Immature natural killer cell (primary cell): ENCODE results near the gene HSD17B2. TPM values are rescaled to one million over a fixed set of nuclear protein-coding genes. Genes with fewer than 3 reads are reported as not detected.

Source experiments
- DNase-seq, 3 donors: peaks; one replicate each; pipeline ENCODE4 v3.0.0; 2022; ENCODE audit warnings: mixed read lengths in 1 of 3
- H3K27ac Mint-ChIP-seq, 6 donors: one replicate each; pipeline ENCODE4 v1.8.0; 2020; ENCODE audit warnings: mixed read lengths in 6 of 6, mild to moderate bottlenecking in 5 of 6, inconsistent platforms in 4 of 6, moderate library complexity in 3 of 6
- H3K27me3 Mint-ChIP-seq, 3 donors: one replicate each; pipeline ENCODE4 v1.8.0; 2020 to 2021; ENCODE audit warnings: low read depth in 3 of 3, mild to moderate bottlenecking in 3 of 3, mixed read lengths in 3 of 3, moderate library complexity in 3 of 3, inconsistent platforms in 1 of 3
- H3K36me3 Mint-ChIP-seq, 3 donors: one replicate each; pipeline ENCODE4 v1.8.0; 2020; ENCODE audit warnings: mixed read lengths in 3 of 3, inconsistent platforms in 2 of 3, mild to moderate bottlenecking in 2 of 3
- H3K4me1 Mint-ChIP-seq, 2 donors: one replicate each; pipeline ENCODE4 v1.8.0; 2020; ENCODE audit warnings: inconsistent platforms in 2 of 2, mild to moderate bottlenecking in 2 of 2, mixed read lengths in 2 of 2, moderate library complexity in 1 of 2
- H3K4me3 Mint-ChIP-seq, 5 donors: one replicate each; pipeline ENCODE4 v1.8.0; 2020; ENCODE audit warnings: mild to moderate bottlenecking in 5 of 5, mixed read lengths in 5 of 5, inconsistent platforms in 3 of 5, moderate library complexity in 3 of 5
- H3K9me3 Mint-ChIP-seq, 6 donors: one replicate each; pipeline ENCODE4 v1.8.0; 2020; ENCODE audit warnings: mild to moderate bottlenecking in 6 of 6, mixed read lengths in 6 of 6, inconsistent platforms in 4 of 6, moderate library complexity in 3 of 6
- polyA plus RNA-seq, 3 donors: library from polyadenylated mRNA; unstranded; fragments of 300-500 nt; fragmentation: Illumina TruSeq; gene quantifications; one replicate each; pipeline ENCODE4 v1.2.3, GENCODE V29; 2021

HSD17B2 gene
- polyA plus RNA-seq, 3 donors from 2014 or later: not detected

- no peak for DNase-seq
- no peak overlapping the region for H3K27ac Mint-ChIP-seq
Measured at GRCh38 chr16:82031116-82032084, 3.7 kb upstream of the HSD17B2 start.

GRCh38 chr16:82033006-82033405 is 2.0 kb upstream of the HSD17B2 start:
- Mint-ChIP-seq H3K4me1 (no peaks in the 10 kb centered on the region), H3K27me3 (peaks cover 0 to 9% (median 0%) of the 10 kb centered on the region in 3 donors), H3K9me3 (no peaks in the 10 kb centered on the region), H3K4me3 (no peak overlapping the region), H3K27ac (no peak overlapping the region), H3K36me3 (no peaks in the 10 kb centered on the region)
- DNase-seq: no peak

More at GRCh38 chr16:82031116-82032084, 3.7 kb upstream of the HSD17B2 start:
- no peaks in the 10 kb centered on the region for H3K9me3 Mint-ChIP-seq
- no peaks in the 10 kb centered on the region for H3K36me3 Mint-ChIP-seq
- H3K27me3 Mint-ChIP-seq: peaks cover 0 to 6% (median 0%) of the 10 kb centered on the region in 3 donors
- H3K4me3 Mint-ChIP-seq: no peak overlapping the region
- no peaks in the 10 kb centered on the region for H3K4me1 Mint-ChIP-seq

- DNase-seq: no peak
- no peak overlapping the region for H3K27ac Mint-ChIP-seq
- no peaks in the 10 kb centered on the region for H3K36me3 Mint-ChIP-seq
- no peak overlapping the region for H3K4me3 Mint-ChIP-seq
- H3K4me1 Mint-ChIP-seq: no peaks in the 10 kb centered on the region
- no peaks in the 10 kb centered on the region for H3K9me3 Mint-ChIP-seq
- H3K27me3 Mint-ChIP-seq: peaks cover 0 to 9% (median 0%) of the 10 kb centered on the region in 3 donors
Measured at GRCh38 chr16:82033683-82034300, 1.3 kb upstream of the HSD17B2 start.

- peaks cover 0 to 9% (median 2%) of the 10 kb centered on the region in 3 donors for H3K27me3 Mint-ChIP-seq
- DNase-seq: no peak
- no peaks in the 10 kb centered on the region for H3K4me1 Mint-ChIP-seq
- H3K9me3 Mint-ChIP-seq: no peaks in the 10 kb centered on the region
- no peak overlapping the region for H3K4me3 Mint-ChIP-seq
- no peaks in the 10 kb centered on the region for H3K36me3 Mint-ChIP-seq
- H3K27ac Mint-ChIP-seq: no peak overlapping the region
Measured at GRCh38 chr16:82037251-82037650, 2.2 kb downstream of the HSD17B2 start.

GRCh38 chr16:82037666-82038065 is 2.6 kb downstream of the HSD17B2 start:
- DNase-seq: no peak
- no peaks in the 10 kb centered on the region for H3K36me3 Mint-ChIP-seq
- peaks cover 0 to 9% (median 2%) of the 10 kb centered on the region in 3 donors for H3K27me3 Mint-ChIP-seq
- H3K9me3 Mint-ChIP-seq: no peaks in the 10 kb centered on the region
- no peak overlapping the region for H3K4me3 Mint-ChIP-seq
- no peak overlapping the region for H3K27ac Mint-ChIP-seq
- no peaks in the 10 kb centered on the region for H3K4me1 Mint-ChIP-seq

GRCh38 chr16:82040296-82040695 is 5.2 kb downstream of the HSD17B2 start:
- Mint-ChIP-seq H3K4me3 (no peak overlapping the region), H3K4me1 (no peaks in the 10 kb centered on the region), H3K27ac (no peak overlapping the region), H3K36me3 (no peaks in the 10 kb centered on the region), H3K9me3 (no peaks in the 10 kb centered on the region), H3K27me3 (peaks cover 0 to 4% (median 4%) of the 10 kb centered on the region in 3 donors)
- no peak for DNase-seq

- no peak overlapping the region for H3K27ac Mint-ChIP-seq
- H3K9me3 Mint-ChIP-seq: peaks cover 0 to 2% (median 0%) of the 10 kb centered on the region in 6 donors
- peaks cover 0 to 4% (median 2%) of the 10 kb centered on the region in 3 donors for H3K27me3 Mint-ChIP-seq
- no peak for DNase-seq
- H3K36me3 Mint-ChIP-seq: no peaks in the 10 kb centered on the region
- H3K4me3 Mint-ChIP-seq: no peak overlapping the region
- no peaks in the 10 kb centered on the region for H3K4me1 Mint-ChIP-seq
Measured at GRCh38 chr16:82041542-82041941, 6.5 kb downstream of the HSD17B2 start.

- Mint-ChIP-seq H3K27ac (no peak overlapping the region), H3K4me3 (no peak overlapping the region), H3K36me3 (no peaks in the 10 kb centered on the region), H3K9me3 (peaks cover 0 to 2% (median 0%) of the 10 kb centered on the region in 6 donors), H3K27me3 (peaks cover 4 to 5% (median 4%) of the 10 kb centered on the region in 3 donors), H3K4me1 (no peaks in the 10 kb centered on the region)
- DNase-seq: no peak
Measured at GRCh38 chr16:82042144-82042543, 7.1 kb downstream of the HSD17B2 start.

GRCh38 chr16:82042846-82043245 is 7.8 kb downstream of the HSD17B2 start:
- DNase-seq: no peak
- H3K27ac Mint-ChIP-seq: no peak overlapping the region
- H3K36me3 Mint-ChIP-seq: no peaks in the 10 kb centered on the region
- H3K4me3 Mint-ChIP-seq: no peak overlapping the region
- H3K27me3 Mint-ChIP-seq: peaks cover 3 to 5% (median 4%) of the 10 kb centered on the region in 3 donors
- peaks cover 0 to 2% (median 0%) of the 10 kb centered on the region in 6 donors for H3K9me3 Mint-ChIP-seq
- no peaks in the 10 kb centered on the region for H3K4me1 Mint-ChIP-seq

- Mint-ChIP-seq H3K27ac (no peak overlapping the region), H3K9me3 (peaks cover 0 to 2% (median 0%) of the 10 kb centered on the region in 6 donors), H3K4me3 (no peak overlapping the region), H3K27me3 (peaks cover 3 to 5% (median 4%) of the 10 kb centered on the region in 3 donors), H3K4me1 (no peaks in the 10 kb centered on the region), H3K36me3 (no peaks in the 10 kb centered on the region)
- DNase-seq: no peak
Measured at GRCh38 chr16:82043680-82044584, 8.9 kb downstream of the HSD17B2 start.

- Mint-ChIP-seq H3K36me3 (no peaks in the 10 kb centered on the region), H3K27me3 (peaks cover 3 to 5% (median 4%) of the 10 kb centered on the region in 3 donors)
Measured at GRCh38 chr16:82044585-82044911, 9.5 kb downstream of the HSD17B2 start.

GRCh38 chr16:82045465-82045864 is 10.4 kb downstream of the HSD17B2 start:
- DNase-seq: no peak
- H3K4me1 Mint-ChIP-seq: no peaks in the 10 kb centered on the region
- peaks cover 3 to 5% (median 4%) of the 10 kb centered on the region in 3 donors for H3K27me3 Mint-ChIP-seq
- peaks cover 0 to 2% (median 0%) of the 10 kb centered on the region in 6 donors for H3K9me3 Mint-ChIP-seq
- H3K36me3 Mint-ChIP-seq: no peaks in the 10 kb centered on the region
- H3K27ac Mint-ChIP-seq: no peak overlapping the region
- no peak overlapping the region for H3K4me3 Mint-ChIP-seq

More at GRCh38 chr16:82044585-82044911, 9.5 kb downstream of the HSD17B2 start:
- peaks cover 0 to 2% (median 0%) of the 10 kb centered on the region in 6 donors for H3K9me3 Mint-ChIP-seq
- H3K4me3 Mint-ChIP-seq: no peak overlapping the region
- H3K4me1 Mint-ChIP-seq: no peaks in the 10 kb centered on the region
- DNase-seq: no peak
- no peak overlapping the region for H3K27ac Mint-ChIP-seq

GRCh38 chr16:82046541-82046940 is 11.5 kb downstream of the HSD17B2 start:
- H3K27ac Mint-ChIP-seq: no peak overlapping the region
- H3K4me1 Mint-ChIP-seq: no peaks in the 10 kb centered on the region
- H3K4me3 Mint-ChIP-seq: no peak overlapping the region
- no peak for DNase-seq
- no peaks in the 10 kb centered on the region for H3K36me3 Mint-ChIP-seq
- H3K9me3 Mint-ChIP-seq: peaks cover 0 to 2% (median 0%) of the 10 kb centered on the region in 6 donors
- H3K27me3 Mint-ChIP-seq: peaks cover 3 to 5% (median 4%) of the 10 kb centered on the region in 3 donors
